Tibial nerve (tissue), 4 donors: ENCODE data around the gene ELAPOR1. TPM values are rescaled to one million over a fixed set of nuclear protein-coding genes. Genes with fewer than 3 reads are reported as not detected.

Experiments used
- DNase-seq, 2 donors: peaks; one replicate each; pipeline ENCODE4 v3.0.0-alpha.2; 2019; ENCODE audit warnings: low spot score in 2 of 2
- H3K27ac ChIP-seq, 4 donors: fragments of 200-600 bp; sonication (generic) in 3 of 4; one replicate each; pipeline ENCODE4 v1.5.1; 2017 to 2019; ENCODE audit warnings: mild to moderate bottlenecking in 1 of 4
- H3K27me3 ChIP-seq, 2 donors: fragments of 200-600 bp; sonication (generic) in 1 of 2; one replicate each; pipeline versions ENCODE4 v1.5.1 to v1.6.0; 2017 to 2019
- H3K36me3 ChIP-seq, 3 donors: fragments of 200-600 bp; sonication (generic); one replicate each; pipeline ENCODE4 v1.5.1; 2018 to 2019
- H3K4me1 ChIP-seq, 4 donors: fragments of 200-600 bp; sonication (generic) in 3 of 4; one replicate each; pipeline ENCODE4 v1.5.1; 2017 to 2019
- H3K4me3 ChIP-seq, 4 donors: fragments of 200-600 bp; sonication (generic) in 3 of 4; one replicate each; pipeline ENCODE4 v1.5.1; 2017 to 2019; ENCODE audit warnings: mild to moderate bottlenecking in 1 of 4, moderate library complexity in 1 of 4
- H3K9me3 ChIP-seq, 4 donors: fragments of 200-600 bp; sonication (generic) in 3 of 4; one replicate each; pipeline ENCODE4 v1.5.1; 2017 to 2019
- CTCF ChIP-seq, 5 experiments: fragments of 200-600 bp in 3 of 5; fragments of 450-650 bp in 2 of 5; sonication (generic) in 3 of 5; IDR thresholded peaks; one replicate each; pipeline ENCODE4 v1.5.1; 2016 to 2019; ENCODE audit warnings: antibody characterized with exemption in 5 of 5, mild to moderate bottlenecking in 3 of 5, moderate library complexity in 2 of 5
- EP300 ChIP-seq, 2 donors: sonication (generic); formaldehyde crosslinking; IDR thresholded peaks; one replicate each; pipeline ENCODE4 v1.6.1; 2017; ENCODE audit warnings: antibody characterized with exemption in 2 of 2, mild to moderate bottlenecking in 1 of 2
- POLR2A ChIP-seq, 2 donors: fragments of 450-650 bp; IDR thresholded peaks; one replicate each; pipeline ENCODE4 v1.6.1; 2017; ENCODE audit warnings: antibody characterized with exemption in 2 of 2, mild to moderate bottlenecking in 2 of 2, moderate library complexity in 2 of 2
- WGBS, 2 donors: methylation state at CpG; one replicate each; pipeline ENCODE4 v1.1.5; 2018; 5-methylcytosine and 5-hydroxymethylcytosine counted together
- total RNA-seq, 4 donors: library from RNA; depleted of rRNA; stranded (reverse); fragments of >200 nt; gene quantifications; one replicate each; pipeline ENCODE4 v1.1.0, GENCODE V29; 2016

The ELAPOR1 gene
- total RNA-seq, 4 donors from 2014 or later: 0.20 to 0.90 (median 0.32) TPM

GRCh38 chr1:109075531-109076490 lies 38.1 kb upstream of the ELAPOR1 start, which contains the start of gene TAF13:
Gene TAF13, minus strand, starts transcription at chr1:109076003. Its CDS starts 56 bp downstream, at chr1:109075947.
- Histone ChIP-seq H3K27ac (peak within 1 kb of the TSS; percentile 91 to 97 (median 95)), H3K36me3 (peaks cover 0 to 25% (median 0%) of the 10 kb centered on the region in 3 donors), H3K27me3 (no peaks in the 10 kb centered on the region), H3K4me1 (peaks cover 0 to 20% (median 14%) of the 10 kb centered on the region in 4 donors), H3K9me3 (no peaks in the 10 kb centered on the region), H3K4me3 (peak within 1 kb of the TSS; percentile 44 to 94 (median 65))
- WGBS, 2 donors: 5 to 6% methylated on average over 37 to 38 of the region's 39 CpGs
- peak; percentile 81 to 86 for DNase-seq
- TF ChIP-seq POLR2A (IDR thresholded peaks at IDR 0.05): peak; percentile 79 to 92
- TF ChIP-seq EP300 (IDR thresholded peaks at IDR 0.05): peak; percentile 98 to 99
- TF ChIP-seq CTCF (IDR thresholded peaks at IDR 0.05): peak in 4 of 5 experiments; percentile 25 to 86 (median 56)

GRCh38 chr1:109078317-109078716 lies 35.6 kb upstream of the ELAPOR1 start:
- H3K9me3 ChIP-seq: no peaks in the 10 kb centered on the region
- H3K36me3 ChIP-seq: peaks cover 0 to 6% (median 0%) of the 10 kb centered on the region in 3 donors
- 92% methylated on average over 1 of the region's 1 CpG for WGBS, 2 donors
- H3K27ac ChIP-seq: no peak overlapping the region
- TF ChIP-seq EP300 (IDR thresholded peaks at IDR 0.05) (no peak), CTCF (IDR thresholded peaks at IDR 0.05) (no peak), POLR2A (IDR thresholded peaks at IDR 0.05) (no peak)
- H3K4me1 ChIP-seq: peaks cover 0 to 31% (median 18%) of the 10 kb centered on the region in 4 donors
- DNase-seq: no peak
- no peaks in the 10 kb centered on the region for H3K27me3 ChIP-seq
- H3K4me3 ChIP-seq: no peak overlapping the region

- DNase-seq: no peak
- Histone ChIP-seq H3K27ac (peak overlapping the region in 2 of 4 donors; percentile 80 to 82), H3K27me3 (no peaks in the 10 kb centered on the region), H3K36me3 (no peaks in the 10 kb centered on the region), H3K4me3 (no peak overlapping the region), H3K4me1 (peaks cover 0 to 33% (median 20%) of the 10 kb centered on the region in 4 donors), H3K9me3 (no peaks in the 10 kb centered on the region)
- TF ChIP-seq POLR2A (IDR thresholded peaks at IDR 0.05) (no peak), EP300 (IDR thresholded peaks at IDR 0.05) (no peak), CTCF (IDR thresholded peaks at IDR 0.05) (no peak)
- WGBS, 2 donors: 97 to 98% methylated on average over 2 of the region's 2 CpGs
These were observed 34.7 kb upstream of the ELAPOR1 start for GRCh38 chr1:109079240-109079622.

- H3K4me1 ChIP-seq: peaks cover 0 to 35% (median 14%) of the 10 kb centered on the region in 4 donors
- peak overlapping the region in 3 of 4 donors; percentile 11 to 82 (median 80) for H3K27ac ChIP-seq
- H3K4me3 ChIP-seq: no peak overlapping the region
- no peaks in the 10 kb centered on the region for H3K9me3 ChIP-seq
- no peaks in the 10 kb centered on the region for H3K27me3 ChIP-seq
- TF ChIP-seq CTCF (IDR thresholded peaks at IDR 0.05) (no peak), POLR2A (IDR thresholded peaks at IDR 0.05) (no peak), EP300 (IDR thresholded peaks at IDR 0.05) (no peak)
- 84 to 93% methylated on average over 5 of the region's 5 CpGs for WGBS, 2 donors
- H3K36me3 ChIP-seq: no peaks in the 10 kb centered on the region
- DNase-seq: no peak
These were observed 33.4 kb upstream of the ELAPOR1 start for GRCh38 chr1:109080441-109081082.
